Activated T-cell treated with anti-CD3 and anti-CD28 coated beads, Interleukin-2, amount 50 U/mL, for 4 hours (primary cell): Measurements from ENCODE around the gene PDE10A. TPM values are rescaled to one million over a fixed set of nuclear protein-coding genes. Genes with fewer than 3 reads are reported as not detected.

Experiments
- ATAC-seq, 2 donors: fragments of 200-7000 bp; cut with Tn5 transposase; one replicate each; pipeline ENCODE4 v1.10.0; 2021
- DNase-seq: peaks from one replicate; pipeline ENCODE4 v3.0.0-alpha.2; 2020
- H3K27me3 Mint-ChIP-seq: one replicate; pipeline ENCODE4 v1.8.0; 2021; ENCODE audit warnings: low read depth, mixed read lengths
- H3K36me3 Mint-ChIP-seq: one replicate; pipeline ENCODE4 v1.8.0; 2022; ENCODE audit warnings: mixed read lengths; ENCODE audit not compliant: insufficient read depth
- H3K4me1 Mint-ChIP-seq: one replicate; pipeline ENCODE4 v1.8.0; 2021; ENCODE audit warnings: low read depth, mixed read lengths
- H3K4me3 Mint-ChIP-seq: one replicate; pipeline ENCODE4 v1.8.0; 2021; ENCODE audit warnings: mild to moderate bottlenecking, moderate library complexity, mixed read lengths
- H3K9me3 Mint-ChIP-seq: one replicate; pipeline ENCODE4 v1.8.0; 2021; ENCODE audit warnings: mixed read lengths
- total RNA-seq, 3 donors: library from RNA; stranded (reverse); gene quantifications; one replicate each; pipeline ENCODE4 v1.2.1, GENCODE V29; 2021

Gene PDE10A
- total RNA-seq, 3 donors from 2014 or later = 0.03 to 0.08 TPM; not detected in 1

- H3K36me3 Mint-ChIP-seq = no peaks in the 10 kb centered on the region
- no peak overlapping the region for H3K4me3 Mint-ChIP-seq
- peaks cover 5% of the 10 kb centered on the region for H3K27me3 Mint-ChIP-seq
These were observed 26.7 kb upstream of the PDE10A start for GRCh38 chr6:165689699-165690098.

GRCh38 chr6:165686596-165687365 lies 23.7 kb upstream of the PDE10A start:
- ATAC-seq (no peak), DNase-seq (no peak)
- H3K9me3 Mint-ChIP-seq = peaks cover 3% of the 10 kb centered on the region
- H3K4me3 Mint-ChIP-seq = no peak overlapping the region
- no peaks in the 10 kb centered on the region for H3K4me1 Mint-ChIP-seq
- H3K36me3 Mint-ChIP-seq = no peaks in the 10 kb centered on the region
- peaks cover 7% of the 10 kb centered on the region for H3K27me3 Mint-ChIP-seq

More at GRCh38 chr6:165689699-165690098, 26.7 kb upstream of the PDE10A start:
- ATAC-seq = no peak
- H3K9me3 Mint-ChIP-seq = peaks cover 3% of the 10 kb centered on the region
- H3K4me1 Mint-ChIP-seq = no peaks in the 10 kb centered on the region
- no peak for DNase-seq

GRCh38 chr6:165685302-165685701 lies 22.3 kb upstream of the PDE10A start:
- no peak for DNase-seq
- Mint-ChIP-seq H3K4me1 (no peaks in the 10 kb centered on the region), H3K9me3 (peaks cover 3% of the 10 kb centered on the region), H3K36me3 (no peaks in the 10 kb centered on the region), H3K4me3 (no peak overlapping the region), H3K27me3 (peaks cover 7% of the 10 kb centered on the region)
- ATAC-seq = no peak

DNA sequence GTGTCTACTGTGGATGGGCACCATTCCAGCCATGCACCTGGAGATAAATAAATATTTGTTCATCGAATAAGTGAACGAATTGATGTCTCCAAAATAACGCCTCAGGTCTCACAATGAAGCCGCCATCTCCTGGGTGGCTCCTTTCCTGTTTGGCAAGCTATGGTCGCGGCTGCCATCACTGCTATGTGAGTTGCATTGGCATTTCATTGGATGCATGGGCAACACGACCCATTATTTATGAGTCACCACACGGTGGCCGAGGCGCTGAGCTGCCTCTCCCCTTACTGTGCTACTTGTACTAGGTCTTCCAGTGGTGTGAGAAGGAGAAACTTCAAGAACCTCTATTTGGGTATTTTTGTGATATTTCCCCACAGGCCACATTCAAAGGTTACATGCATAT lies 21.3 kb upstream of the PDE10A start:
- no peaks in the 10 kb centered on the region for H3K9me3 Mint-ChIP-seq
- DNase-seq (no peak), ATAC-seq (no peak)
- H3K27me3 Mint-ChIP-seq = peaks cover 8% of the 10 kb centered on the region
- H3K4me1 Mint-ChIP-seq = no peaks in the 10 kb centered on the region
- no peaks in the 10 kb centered on the region for H3K36me3 Mint-ChIP-seq
- H3K4me3 Mint-ChIP-seq = no peak overlapping the region

GRCh38 chr6:165680975-165681374 lies 17.9 kb upstream of the PDE10A start:
- Mint-ChIP-seq H3K27me3 (peaks cover 8% of the 10 kb centered on the region), H3K36me3 (no peaks in the 10 kb centered on the region), H3K4me1 (no peaks in the 10 kb centered on the region), H3K9me3 (peaks cover 5% of the 10 kb centered on the region), H3K4me3 (no peak overlapping the region)
- no peak for DNase-seq
- no peak for ATAC-seq

GRCh38 chr6:165679326-165679725 lies 16.3 kb upstream of the PDE10A start:
- Mint-ChIP-seq H3K36me3 (no peaks in the 10 kb centered on the region), H3K27me3 (peaks cover 8% of the 10 kb centered on the region), H3K4me1 (no peaks in the 10 kb centered on the region), H3K4me3 (no peak overlapping the region), H3K9me3 (peaks cover 5% of the 10 kb centered on the region)
- ATAC-seq (no peak), DNase-seq (no peak)

- no peaks in the 10 kb centered on the region for H3K4me1 Mint-ChIP-seq
These were observed 15.9 kb upstream of the PDE10A start for GRCh38 chr6:165678904-165679303.

GRCh38 chr6:165678429-165678828 lies 15.4 kb upstream of the PDE10A start:
- Mint-ChIP-seq H3K9me3 (peaks cover 5% of the 10 kb centered on the region), H3K4me3 (no peak overlapping the region), H3K4me1 (no peaks in the 10 kb centered on the region), H3K36me3 (no peaks in the 10 kb centered on the region), H3K27me3 (peaks cover 4% of the 10 kb centered on the region)
- DNase-seq = no peak
- no peak for ATAC-seq

More at GRCh38 chr6:165678904-165679303, 15.9 kb upstream of the PDE10A start:
- H3K4me3 Mint-ChIP-seq = no peak overlapping the region
- DNase-seq (no peak), ATAC-seq (no peak)
- peaks cover 5% of the 10 kb centered on the region for H3K9me3 Mint-ChIP-seq
- H3K27me3 Mint-ChIP-seq = peaks cover 6% of the 10 kb centered on the region
- no peaks in the 10 kb centered on the region for H3K36me3 Mint-ChIP-seq

- no peak overlapping the region for H3K4me3 Mint-ChIP-seq
- no peaks in the 10 kb centered on the region for H3K4me1 Mint-ChIP-seq
- H3K9me3 Mint-ChIP-seq = peaks cover 5% of the 10 kb centered on the region
- DNase-seq (no peak), ATAC-seq (no peak)
- H3K27me3 Mint-ChIP-seq = peaks cover 4% of the 10 kb centered on the region
- H3K36me3 Mint-ChIP-seq = no peaks in the 10 kb centered on the region
These were observed 14.1 kb upstream of the PDE10A start for GRCh38 chr6:165677091-165677490.

- H3K9me3 Mint-ChIP-seq = peaks cover 5% of the 10 kb centered on the region
- peaks cover 4% of the 10 kb centered on the region for H3K27me3 Mint-ChIP-seq
- no peaks in the 10 kb centered on the region for H3K36me3 Mint-ChIP-seq
- DNase-seq (no peak), ATAC-seq (no peak)
- H3K4me1 Mint-ChIP-seq = no peaks in the 10 kb centered on the region
- H3K4me3 Mint-ChIP-seq = no peak overlapping the region
These were observed 13.5 kb upstream of the PDE10A start for GRCh38 chr6:165676435-165677068.

DNA sequence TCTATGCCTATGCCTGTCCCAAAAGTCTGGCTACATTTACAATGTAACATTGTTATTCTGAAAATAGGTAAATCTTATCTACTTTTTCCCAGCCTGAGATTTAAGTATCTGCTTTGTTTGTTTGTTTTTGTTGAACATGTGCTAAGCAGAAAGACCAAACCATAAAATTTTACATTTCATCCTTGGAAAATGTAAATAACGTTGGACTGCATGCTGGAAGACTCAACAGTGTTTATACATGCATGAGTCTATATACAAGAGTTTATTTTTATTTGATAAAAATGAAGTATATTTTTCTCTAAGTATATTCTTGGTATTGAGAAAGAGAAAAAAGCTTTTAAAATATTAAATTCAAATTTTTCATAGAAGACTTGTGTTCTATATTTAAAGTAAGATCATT lies 12.1 kb upstream of the PDE10A start:
- H3K27me3 Mint-ChIP-seq = peaks cover 4% of the 10 kb centered on the region

GRCh38 chr6:165674155-165675029 lies 11.4 kb upstream of the PDE10A start:
- Mint-ChIP-seq H3K4me3 (no peak overlapping the region), H3K27me3 (no peaks in the 10 kb centered on the region), H3K36me3 (no peaks in the 10 kb centered on the region), H3K9me3 (peaks cover 5% of the 10 kb centered on the region), H3K4me1 (no peaks in the 10 kb centered on the region)
- no peak for ATAC-seq
- DNase-seq = no peak

More for the DNA sequence above, 12.1 kb upstream of the PDE10A start:
- no peak for ATAC-seq
- H3K4me3 Mint-ChIP-seq = no peak overlapping the region
- no peaks in the 10 kb centered on the region for H3K4me1 Mint-ChIP-seq
- DNase-seq = no peak
- H3K36me3 Mint-ChIP-seq = no peaks in the 10 kb centered on the region
- peaks cover 5% of the 10 kb centered on the region for H3K9me3 Mint-ChIP-seq

GRCh38 chr6:165671222-165671768 lies 8.3 kb upstream of the PDE10A start:
- DNase-seq (no peak), ATAC-seq (no peak)
- H3K36me3 Mint-ChIP-seq = no peaks in the 10 kb centered on the region
- H3K27me3 Mint-ChIP-seq = peaks cover 6% of the 10 kb centered on the region
- H3K4me3 Mint-ChIP-seq = no peak overlapping the region
- no peaks in the 10 kb centered on the region for H3K9me3 Mint-ChIP-seq
- no peaks in the 10 kb centered on the region for H3K4me1 Mint-ChIP-seq

DNA sequence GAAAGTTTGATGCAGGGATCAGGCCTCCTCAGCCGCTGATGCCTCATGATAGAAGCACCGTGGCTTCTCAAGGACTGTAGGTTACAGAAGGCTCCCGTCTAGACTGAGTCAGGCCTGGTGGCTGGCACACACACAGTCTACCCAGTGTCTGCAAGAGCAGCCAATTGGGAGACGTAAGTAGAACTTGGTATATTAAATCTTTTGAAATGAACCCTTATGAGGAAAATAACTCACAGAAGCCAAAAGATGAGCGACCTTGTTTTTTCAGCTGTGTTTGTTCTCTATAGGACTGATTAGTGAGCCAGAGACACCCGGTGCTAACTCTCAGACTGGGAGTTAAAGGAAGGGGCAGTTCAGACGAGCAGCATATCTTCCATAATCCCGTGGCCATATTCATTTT lies 5.9 kb upstream of the PDE10A start:
- H3K36me3 Mint-ChIP-seq = no peaks in the 10 kb centered on the region
- ATAC-seq = no peak

More for the DNA sequence above, 5.9 kb upstream of the PDE10A start:
- no peak for DNase-seq
- no peak overlapping the region for H3K4me3 Mint-ChIP-seq
- H3K27me3 Mint-ChIP-seq = peaks cover 22% of the 10 kb centered on the region
- H3K9me3 Mint-ChIP-seq = no peaks in the 10 kb centered on the region
- peaks cover 3% of the 10 kb centered on the region for H3K4me1 Mint-ChIP-seq
